ENCODE measurements around the gene SUCLG2. TPM values are rescaled to one million over a fixed set of nuclear protein-coding genes. Genes with fewer than 3 reads are reported as not detected.

The SUCLG2 gene
- total and polyA plus RNA-seq, 2 of the 4 experiments (the other 2 are of a cell fraction) = 26.8 to 34.6 TPM

GRCh38 chr3:67551361-67552016 is 102.9 kb downstream of the SUCLG2 start:
- Histone ChIP-seq H3K4ac (ENCODE audit: low read depth, low read length) (no peak overlapping the region), H2BK5ac (ENCODE audit: low read depth, low read length, poor library complexity, severe bottlenecking) (no peak overlapping the region), H2AK5ac (ENCODE audit: low read depth, low read length) (no peak overlapping the region), H2AK9ac (replicated peaks; ENCODE audit: low read depth, low read length, poor library complexity) (no peak overlapping the region), H4K20me1 (ENCODE audit: insufficient read depth, low read length) (no peaks in the 10 kb centered on the region), H4K5ac (ENCODE audit: low read depth, low read length) (no peak overlapping the region), H3K27me3 (ENCODE audit: control insufficient read depth, insufficient read depth, low read length) (no peaks in the 10 kb centered on the region), H3K56ac (ENCODE audit: extremely low read depth, insufficient read depth, low read length) (no peak overlapping the region), H3K4me2 (ENCODE audit: low read depth, low read length) (no peak overlapping the region), H3K9me3 (ENCODE audit: control insufficient read depth, insufficient read depth, low read length) (no peaks in the 10 kb centered on the region), H3K9ac (ENCODE audit: low read depth, low read length) (no peak overlapping the region), H2BK20ac (ENCODE audit: low read depth, low read length) (no peak overlapping the region), H3K4me1 (ENCODE audit: control insufficient read depth, insufficient read depth, low read length) (no peaks in the 10 kb centered on the region), H3K36me3 (ENCODE audit: control insufficient read depth, insufficient read depth, low read length) (peaks cover 5% of the 10 kb centered on the region; the same call in 1 of the 2 replicates), H2AFZ (replicated peaks; ENCODE audit: low read length, poor library complexity) (no peak overlapping the region), H3K27ac (ENCODE audit: insufficient read depth, low read length) (no peak overlapping the region), H3K23ac (ENCODE audit: low read depth, low read length) (no peak overlapping the region), H2BK120ac (ENCODE audit: low read depth, low read length) (no peak overlapping the region), H3K4me3 (ENCODE audit: insufficient read depth, low read depth, low read length) (no peak overlapping the region), H4K8ac (ENCODE audit: low read depth in 2 of 2, low read length in 2 of 2) (no peak overlapping the region), H3K9me1 (ENCODE audit: insufficient read depth, low read length) (peaks cover 10% of the 10 kb centered on the region; the same call in 1 of the 2 replicates), H3K79me1 (ENCODE audit: low read depth in 1 of 2, low read length in 2 of 2) (peaks cover 16 to 19% of the 10 kb centered on the region in 2 experiments), H4K91ac (ENCODE audit: insufficient read depth, low read depth, low read length) (no peak overlapping the region), H3K18ac (ENCODE audit: low read depth, low read length) (no peak overlapping the region), H2BK15ac (ENCODE audit: low read depth, low read length) (no peak overlapping the region), H3K14ac (replicated peaks; ENCODE audit: low read depth, low read length) (no peak overlapping the region)
- ChIA-PET CTCF (no interaction called here), POLR2A (ENCODE audit: unreplicated experiment) (no interaction called here)
- DNase-seq (no peak), ATAC-seq (ENCODE audit: low read depth) (no peak)
- dilution Hi-C loops (cut with HindIII; ENCODE audit: low sequenced_read_pairs, unreplicated experiment) (no loop called here), in situ Hi-C loops (cut with MboI; ENCODE audit: low sequenced_read_pairs) (no loop called here), intact Hi-C loops (cut with micrococcal nuclease) (no loop called here)
- TF ChIP-seq RCOR1 (IDR thresholded peaks at IDR 0.05; ENCODE audit: insufficient replicate concordance, low read length) (no peak), USF2 (IDR thresholded peaks at IDR 0.05; ENCODE audit: low read depth, low read length) (no peak), MAFK (IDR thresholded peaks at IDR 0.05; ENCODE audit: low read depth, low read length) (no peak), NFE2L2 (IDR thresholded peaks at IDR 0.05; ENCODE audit: low read depth, low read length) (no peak), BHLHE40 (IDR thresholded peaks at IDR 0.05; ENCODE audit: low read depth, low read length) (no peak)
- TF ChIP-seq, protein P1, sequence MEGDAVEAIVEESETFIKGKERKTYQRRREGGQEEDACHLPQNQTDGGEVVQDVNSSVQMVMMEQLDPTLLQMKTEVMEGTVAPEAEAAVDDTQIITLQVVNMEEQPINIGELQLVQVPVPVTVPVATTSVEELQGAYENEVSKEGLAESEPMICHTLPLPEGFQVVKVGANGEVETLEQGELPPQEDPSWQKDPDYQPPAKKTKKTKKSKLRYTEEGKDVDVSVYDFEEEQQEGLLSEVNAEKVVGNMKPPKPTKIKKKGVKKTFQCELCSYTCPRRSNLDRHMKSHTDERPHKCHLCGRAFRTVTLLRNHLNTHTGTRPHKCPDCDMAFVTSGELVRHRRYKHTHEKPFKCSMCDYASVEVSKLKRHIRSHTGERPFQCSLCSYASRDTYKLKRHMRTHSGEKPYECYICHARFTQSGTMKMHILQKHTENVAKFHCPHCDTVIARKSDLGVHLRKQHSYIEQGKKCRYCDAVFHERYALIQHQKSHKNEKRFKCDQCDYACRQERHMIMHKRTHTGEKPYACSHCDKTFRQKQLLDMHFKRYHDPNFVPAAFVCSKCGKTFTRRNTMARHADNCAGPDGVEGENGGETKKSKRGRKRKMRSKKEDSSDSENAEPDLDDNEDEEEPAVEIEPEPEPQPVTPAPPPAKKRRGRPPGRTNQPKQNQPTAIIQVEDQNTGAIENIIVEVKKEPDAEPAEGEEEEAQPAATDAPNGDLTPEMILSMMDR (conservative IDR thresholded peaks at IDR 0.05; ENCODE audit: low read depth, low read length) = no peak
- BruUV-seq (replicated peaks) = no TSS peak
- 100% methylated on average over 1 of the region's 6 CpGs; no CpG with 5 or more reads in 1 of the 2 experiments for WGBS, 2 experiments (ENCODE audit: extremely low coverage in 2 of 2, insufficient read length in 1 of 2)

Data from IMR-90 (cell line).